CD14-positive monocyte (primary cell): ENCODE results near the gene TAF1B. TPM values are rescaled to one million over a fixed set of nuclear protein-coding genes. Genes with fewer than 3 reads are reported as not detected.

ENCODE experiments used
- DNase-seq, 3 donors: peaks; one replicate each; pipeline ENCODE4 v3.0.0-alpha.2; 2011 to 2022
- H2AFZ ChIP-seq: 2 replicates; pipeline ENCODE4 v1.6.0; 2012; ENCODE audit warnings: mild to moderate bottlenecking, low read depth, low read length, inconsistent platforms; ENCODE audit not compliant: insufficient read depth, poor library complexity, severe bottlenecking
- H3K27ac ChIP-seq, 2 donors: 1 replicate in 1 of 2; 2 replicates in 1 of 2; pipeline ENCODE4 v1.5.1; 2012 to 2013; ENCODE audit warnings: low read length in 2 of 2, control low read depth in 1 of 2, inconsistent platforms in 1 of 2, low read depth in 1 of 2, mild to moderate bottlenecking in 1 of 2
- H3K27me3 ChIP-seq, 2 donors: one replicate each; pipeline versions ENCODE4 v1.6.0 to v1.6.1; 2011 to 2013; ENCODE audit warnings: low read length in 2 of 2; ENCODE audit not compliant: control insufficient read depth in 2 of 2, insufficient read depth in 2 of 2
- H3K36me3 ChIP-seq, 2 donors: replicated peaks in 1 of 2; 1 replicate in 1 of 2; 2 replicates in 1 of 2; pipeline versions ENCODE4 v1.5.1 to v1.6.1; 2012 to 2013; ENCODE audit warnings: low read length in 2 of 2, control low read depth in 1 of 2, inconsistent platforms in 1 of 2, mild to moderate bottlenecking in 1 of 2; ENCODE audit not compliant: insufficient read depth in 2 of 2, control insufficient read depth in 1 of 2
- H3K4me1 ChIP-seq, 2 donors: 1 replicate in 1 of 2; 2 replicates in 1 of 2; pipeline versions ENCODE4 v1.5.1 to v1.6.1; 2012 to 2013; ENCODE audit warnings: low read length in 2 of 2, control low read depth in 1 of 2, inconsistent platforms in 1 of 2, mild to moderate bottlenecking in 1 of 2, moderate library complexity in 1 of 2; ENCODE audit not compliant: insufficient read depth in 2 of 2, control insufficient read depth in 1 of 2
- H3K4me2 ChIP-seq: replicated peaks from 2 replicates; pipeline ENCODE3; 2012; ENCODE audit warnings: low read length, moderate library complexity, mild to moderate bottlenecking; ENCODE audit not compliant: poor library complexity, severe bottlenecking; ENCODE audit errors: extremely low read depth
- H3K4me3 ChIP-seq, 3 experiments: fragments of 200-600 bp in 1 of 3; sonication (generic) in 1 of 3; replicated peaks in 1 of 3; 1 replicate in 2 of 3; 2 replicates in 1 of 3; pipeline ENCODE4 v1.5.1; 2011 to 2013; ENCODE audit warnings: low read length in 3 of 3, mild to moderate bottlenecking in 3 of 3, control low read depth in 2 of 3, low read depth in 2 of 3, inconsistent platforms in 1 of 3, moderate library complexity in 1 of 3
- H3K79me2 ChIP-seq: 2 replicates; pipeline ENCODE4 v1.6.0; 2012; ENCODE audit warnings: mild to moderate bottlenecking, control low read depth, inconsistent platforms, low read length, moderate library complexity; ENCODE audit not compliant: insufficient read depth
- H3K9ac ChIP-seq: 2 replicates; pipeline ENCODE4 v1.6.0; 2017; ENCODE audit warnings: low read length, mild to moderate bottlenecking; ENCODE audit not compliant: insufficient read depth, poor library complexity, severe bottlenecking
- H3K9me3 ChIP-seq, 2 donors: replicated peaks in 1 of 2; 1 replicate in 1 of 2; 2 replicates in 1 of 2; pipeline versions ENCODE4 v1.5.1 to v1.6.1; 2012 to 2013; ENCODE audit warnings: low read length in 2 of 2, control low read depth in 1 of 2; ENCODE audit not compliant: control insufficient read depth in 1 of 2, insufficient read depth in 1 of 2
- H4K20me1 ChIP-seq: 2 replicates; pipeline ENCODE4 v1.6.0; 2012; ENCODE audit warnings: mild to moderate bottlenecking, low read length, control low read depth, moderate library complexity; ENCODE audit not compliant: insufficient read depth
- H3K27ac Mint-ChIP-seq, 7 donors: one replicate each; pipeline ENCODE4 v1.8.0; 2020; ENCODE audit warnings: mild to moderate bottlenecking in 7 of 7, mixed read lengths in 7 of 7, moderate library complexity in 6 of 7, inconsistent platforms in 2 of 7
- H3K27me3 Mint-ChIP-seq, 3 donors: one replicate each; pipeline ENCODE4 v1.8.0; 2021 to 2022; ENCODE audit warnings: low read depth in 3 of 3, mild to moderate bottlenecking in 3 of 3, mixed read lengths in 3 of 3, moderate library complexity in 3 of 3, inconsistent platforms in 1 of 3
- H3K36me3 Mint-ChIP-seq, 2 donors: one replicate each; pipeline ENCODE4 v1.8.0; 2020; ENCODE audit warnings: mixed read lengths in 2 of 2, inconsistent platforms in 1 of 2, mild to moderate bottlenecking in 1 of 2
- H3K4me1 Mint-ChIP-seq: one replicate; pipeline ENCODE4 v1.8.0; 2020; ENCODE audit warnings: mild to moderate bottlenecking, mixed read lengths
- H3K4me3 Mint-ChIP-seq, 2 donors: one replicate each; pipeline ENCODE4 v1.8.0; 2020; ENCODE audit warnings: mild to moderate bottlenecking in 2 of 2, mixed read lengths in 2 of 2, moderate library complexity in 1 of 2
- H3K9me3 Mint-ChIP-seq, 7 donors: one replicate each; pipeline ENCODE4 v1.8.0; 2020 to 2022; ENCODE audit warnings: mixed read lengths in 7 of 7, mild to moderate bottlenecking in 6 of 7, moderate library complexity in 6 of 7, inconsistent platforms in 2 of 7
- WGBS: methylation state at CpG from one replicate; pipeline ENCODE4 v1.1.5; 2013; ENCODE audit warnings: missing lambda C conversion rate; ENCODE audit not compliant: insufficient coverage; 5-methylcytosine and 5-hydroxymethylcytosine counted together
- intact Hi-C, 2 donors: fragments of 100-400 bp; cut with micrococcal nuclease; formaldehyde crosslinking; loops; one replicate each; pipeline versions ENCODE4 v1.15.0 to v1.15.1; 2023
- polyA plus RNA-seq, 3 donors: library from polyadenylated mRNA; depleted of rRNA in 1 of 3; unstranded in 2 of 3; stranded (reverse) in 1 of 3; fragments of 300-500 nt in 2 of 3; fragments of >200 nt in 1 of 3; fragmentation: Illumina TruSeq in 2 of 3; gene quantifications; 1 replicate in 2 of 3; 2 replicates in 1 of 3; pipeline ENCODE4 v1.2.3, GENCODE V29; 2012 to 2021
- TF ChIP-seq, protein P1 (sequence below): fragments of 200-600 bp; IDR thresholded peaks from one replicate; pipeline ENCODE4 v1.8.0; 2022; ENCODE audit warnings: antibody characterized with exemption, mild to moderate bottlenecking

TAF1B gene
- polyA plus RNA-seq, 3 donors = 6.0 to 8.4 (median 7.2) TPM

DNA sequence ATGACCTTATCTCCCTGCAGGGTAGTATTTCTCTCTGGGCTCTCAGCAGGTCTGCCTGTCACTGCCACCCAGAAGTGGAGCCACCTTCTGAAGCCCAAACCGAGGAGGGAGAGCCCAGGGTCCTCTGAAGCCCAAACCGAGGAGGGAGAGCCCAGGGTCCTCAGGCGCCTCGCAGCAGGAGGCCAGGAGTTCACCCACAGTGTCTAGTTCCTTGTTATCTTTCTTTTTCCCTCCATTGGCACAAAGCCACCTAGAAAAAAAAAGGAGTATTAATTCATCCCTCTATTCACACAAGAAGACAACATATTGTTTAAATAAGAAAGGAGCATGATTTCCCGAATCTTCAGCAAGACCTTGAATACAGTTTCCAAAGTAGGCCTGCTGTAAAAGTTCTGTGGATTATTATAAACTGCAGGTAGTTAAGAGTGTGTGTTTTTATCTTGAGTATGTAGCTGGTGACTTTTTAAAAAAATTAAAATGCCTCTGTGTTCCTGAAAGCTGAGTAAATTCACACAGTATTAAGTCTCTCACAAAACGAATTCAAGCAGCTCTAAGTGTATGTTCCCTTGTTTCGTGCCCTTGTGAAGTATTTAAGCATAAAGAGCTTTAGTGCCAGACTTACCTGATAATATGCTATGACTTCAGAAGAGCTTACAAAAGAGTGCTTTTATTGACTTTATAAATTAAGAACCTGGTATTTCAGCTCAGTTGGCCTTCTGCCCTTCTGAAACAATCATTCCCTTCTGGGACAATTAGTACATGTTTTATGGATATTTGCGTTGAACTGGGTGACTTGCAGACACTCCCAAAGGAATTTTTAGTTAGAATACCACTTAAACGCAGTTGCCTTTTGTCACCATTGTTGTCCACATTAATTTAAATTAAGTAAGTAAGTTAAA lies 96.6 kb downstream of the TAF1B start:
- intact Hi-C loops = no loop called here
- H2AFZ ChIP-seq = no peak overlapping the region
- no peaks in the 10 kb centered on the region for H3K4me1 Mint-ChIP-seq

DNA sequence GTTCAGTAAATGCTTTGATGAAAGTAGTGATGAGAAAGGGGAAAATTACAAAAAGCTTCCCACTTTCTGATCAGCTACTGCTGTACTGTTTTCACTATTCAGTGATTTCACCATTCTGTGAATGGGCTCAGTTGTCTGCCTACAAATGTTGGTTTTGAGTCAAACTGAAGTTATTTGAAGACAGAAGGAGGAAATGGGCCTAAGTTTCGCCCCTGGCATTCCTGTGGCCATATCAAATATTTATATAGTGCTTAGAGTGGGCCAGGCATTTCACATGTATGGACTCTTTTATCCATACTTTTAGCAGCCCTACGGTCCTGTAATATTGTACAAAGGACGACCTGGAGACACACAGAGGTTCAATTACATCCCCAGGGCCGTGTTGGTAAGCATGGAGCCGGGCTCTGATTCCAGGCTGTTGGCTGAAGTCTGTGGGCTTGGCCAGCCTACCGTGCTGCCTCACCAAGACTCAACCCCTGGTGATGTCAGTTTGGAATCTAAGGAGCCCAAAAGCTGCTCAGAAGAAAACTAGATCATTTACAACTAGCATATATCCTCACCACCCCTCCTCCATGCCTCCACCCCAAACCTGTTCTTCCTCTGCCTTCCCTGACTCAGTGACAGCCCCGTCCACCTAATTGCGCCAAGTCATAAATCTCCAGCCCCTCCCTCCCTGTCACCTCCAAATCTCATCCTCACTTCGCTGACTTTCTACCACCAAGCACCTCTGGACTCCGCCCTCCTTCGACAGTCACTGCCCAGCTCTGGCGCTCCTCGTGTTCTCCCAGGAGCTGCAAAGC lies 98.1 kb downstream of the TAF1B start:
- Histone ChIP-seq H4K20me1 (no peaks in the 10 kb centered on the region), H3K27me3 (peaks cover 0 to 14% of the 10 kb centered on the region in 2 donors), H3K27ac (no peak overlapping the region), H3K36me3 (no peaks in the 10 kb centered on the region), H3K4me1 (no peaks in the 10 kb centered on the region), H2AFZ (no peak overlapping the region), H3K79me2 (no peaks in the 10 kb centered on the region), H3K4me3 (no peak overlapping the region), H3K4me2 (no peak overlapping the region), H3K9ac (no peak overlapping the region), H3K9me3 (no peaks in the 10 kb centered on the region)
- Mint-ChIP-seq H3K36me3 (peaks cover 0 to 2% of the 10 kb centered on the region in 2 donors), H3K27ac (peak overlapping the region in 1 of 7 donors; percentile 84), H3K4me1 (no peaks in the 10 kb centered on the region), H3K4me3 (no peak overlapping the region), H3K9me3 (no peaks in the 10 kb centered on the region), H3K27me3 (peaks cover 9 to 32% (median 17%) of the 10 kb centered on the region in 3 donors)
- TF ChIP-seq, protein P1, sequence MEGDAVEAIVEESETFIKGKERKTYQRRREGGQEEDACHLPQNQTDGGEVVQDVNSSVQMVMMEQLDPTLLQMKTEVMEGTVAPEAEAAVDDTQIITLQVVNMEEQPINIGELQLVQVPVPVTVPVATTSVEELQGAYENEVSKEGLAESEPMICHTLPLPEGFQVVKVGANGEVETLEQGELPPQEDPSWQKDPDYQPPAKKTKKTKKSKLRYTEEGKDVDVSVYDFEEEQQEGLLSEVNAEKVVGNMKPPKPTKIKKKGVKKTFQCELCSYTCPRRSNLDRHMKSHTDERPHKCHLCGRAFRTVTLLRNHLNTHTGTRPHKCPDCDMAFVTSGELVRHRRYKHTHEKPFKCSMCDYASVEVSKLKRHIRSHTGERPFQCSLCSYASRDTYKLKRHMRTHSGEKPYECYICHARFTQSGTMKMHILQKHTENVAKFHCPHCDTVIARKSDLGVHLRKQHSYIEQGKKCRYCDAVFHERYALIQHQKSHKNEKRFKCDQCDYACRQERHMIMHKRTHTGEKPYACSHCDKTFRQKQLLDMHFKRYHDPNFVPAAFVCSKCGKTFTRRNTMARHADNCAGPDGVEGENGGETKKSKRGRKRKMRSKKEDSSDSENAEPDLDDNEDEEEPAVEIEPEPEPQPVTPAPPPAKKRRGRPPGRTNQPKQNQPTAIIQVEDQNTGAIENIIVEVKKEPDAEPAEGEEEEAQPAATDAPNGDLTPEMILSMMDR = no peak
- DNase-seq = no peak
- intact Hi-C loops = no loop called here
- 89% methylated on average over 13 of the region's 13 CpGs for WGBS

More for the DNA sequence above, 96.6 kb downstream of the TAF1B start:
- peaks cover 6 to 8% of the 10 kb centered on the region in 2 donors for H3K36me3 ChIP-seq
- Mint-ChIP-seq H3K36me3 (peaks cover 5 to 17% of the 10 kb centered on the region in 2 donors), H3K27me3 (peaks cover 7 to 19% (median 9%) of the 10 kb centered on the region in 3 donors), H3K4me3 (no peak overlapping the region), H3K9me3 (no peaks in the 10 kb centered on the region), H3K27ac (peak overlapping the region in 1 of 7 donors; percentile 20)
- 75% methylated on average over 2 of the region's 9 CpGs for WGBS
- no peak overlapping the region for H3K27ac ChIP-seq
- H4K20me1 ChIP-seq = no peaks in the 10 kb centered on the region
- no peak for DNase-seq
- H3K9me3 ChIP-seq = no peaks in the 10 kb centered on the region
- no peaks in the 10 kb centered on the region for H3K4me1 ChIP-seq
- no peaks in the 10 kb centered on the region for H3K79me2 ChIP-seq
- TF ChIP-seq, protein P1 = no peak
- no peak overlapping the region for H3K9ac ChIP-seq
- H3K4me2 ChIP-seq = no peak overlapping the region
- H3K27me3 ChIP-seq = peaks cover 0 to under 1% of the 10 kb centered on the region in 2 donors
- H3K4me3 ChIP-seq = no peak overlapping the region
